Epithelial cell of esophagus (primary cell): ENCODE results near the gene SOX11.
"Not testable (repeated sequence)": the region's sequence is repeated elsewhere in the genome, so short reads cannot be mapped to it uniquely, and the experiment has no call there.

Source experiments
- DNase-seq: peaks from one replicate; pipeline ENCODE4 v3.0.0; 2010; ENCODE audit warnings: low read depth
- H3K4me3 ChIP-seq: 2 replicates; pipeline ENCODE4 v1.5.1; 2011; ENCODE audit warnings: mild to moderate bottlenecking, low read length, control low read depth
- CTCF ChIP-seq: IDR thresholded peaks from 2 replicates; pipeline ENCODE4 v1.5.1; 2011; ENCODE audit warnings: low read depth, mild to moderate bottlenecking, low read length, control low read depth, inconsistent platforms; ENCODE audit not compliant: insufficient read depth; ENCODE audit errors: missing control alignments

SOX11 gene

GRCh38 chr2:5666798-5667197 lies 25.4 kb upstream of the SOX11 start:
- no peak overlapping the region for H3K4me3 ChIP-seq

GRCh38 chr2:5667655-5668054 lies 24.5 kb upstream of the SOX11 start:
- DNase-seq, H3K4me3 ChIP-seq: not testable (repeated sequence)

More at GRCh38 chr2:5666798-5667197, 25.4 kb upstream of the SOX11 start:
- DNase-seq = no peak
- no peak for TF ChIP-seq CTCF

- no peak for DNase-seq
- H3K4me3 ChIP-seq = no peak overlapping the region
- TF ChIP-seq CTCF = no peak
Observed at GRCh38 chr2:5668682-5669250, 23.4 kb upstream of the SOX11 start.

GRCh38 chr2:5672749-5673144 lies 19.4 kb upstream of the SOX11 start:
- no peak for DNase-seq
- TF ChIP-seq CTCF = no peak
- H3K4me3 ChIP-seq = no peak overlapping the region

- TF ChIP-seq CTCF = no peak
- H3K4me3 ChIP-seq = no peak overlapping the region
- DNase-seq = no peak
Observed at GRCh38 chr2:5673145-5674025, 18.8 kb upstream of the SOX11 start.

- DNase-seq = no peak
- no peak for TF ChIP-seq CTCF
- H3K4me3 ChIP-seq = no peak overlapping the region
Observed at GRCh38 chr2:5674026-5674340, 18.2 kb upstream of the SOX11 start.

- DNase-seq = no peak
- H3K4me3 ChIP-seq = no peak overlapping the region
- no peak for TF ChIP-seq CTCF
Observed at GRCh38 chr2:5677133-5677532, 15.1 kb upstream of the SOX11 start.
